Activated CD8-positive, alpha-beta memory T cell treated with anti-CD3 and anti-CD28 coated beads, Interleukin-2, amount 50 U/mL, for 24 hours (primary cell): ENCODE data around the gene KCNJ5.

Source experiments
- DNase-seq: peaks from one replicate; pipeline ENCODE4 v3.0.0-alpha.2; 2020; ENCODE audit errors: extremely low read depth

Gene KCNJ5

GRCh38 chr11:128890543-128891368 lies at the start of gene KCNJ5:
Gene KCNJ5 (plus strand): TSS chr11:128891356. CDS start chr11:128911274, 19,918 bp downstream.
- no peak for DNase-seq

- no peak for DNase-seq
Measured at GRCh38 chr11:128841461-128842072, 49.6 kb upstream of the KCNJ5 start.

- DNase-seq = no peak
Measured at GRCh38 chr11:128843198-128843785, 47.9 kb upstream of the KCNJ5 start.

DNA sequence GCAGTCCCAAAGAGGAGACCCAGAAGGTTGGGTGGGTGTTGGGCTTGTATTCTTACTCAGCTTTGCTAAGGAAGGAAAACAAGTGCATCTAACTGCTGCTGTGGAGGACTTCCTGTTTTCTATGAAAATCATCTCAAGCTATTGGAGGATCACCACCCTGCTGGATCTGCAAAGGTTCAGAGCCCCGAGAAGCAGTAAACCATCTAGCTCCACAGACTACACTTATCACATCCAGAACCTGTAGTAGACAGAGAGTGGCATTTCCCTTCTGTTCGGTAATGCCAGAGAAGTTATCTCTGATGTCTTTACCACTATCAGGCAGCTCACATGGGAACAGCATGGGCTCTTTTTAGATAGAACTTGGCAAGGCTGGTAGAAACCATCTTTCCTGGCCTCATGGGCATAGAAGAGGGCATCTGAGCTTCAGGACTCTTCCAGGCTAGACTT lies 45.8 kb upstream of the KCNJ5 start:
- DNase-seq = no peak

- no peak for DNase-seq
Measured at GRCh38 chr11:128846985-128847384, 44.2 kb upstream of the KCNJ5 start.

GRCh38 chr11:128848815-128849455 lies 42.2 kb upstream of the KCNJ5 start:
- peak; percentile 20 for DNase-seq

GRCh38 chr11:128852327-128853023 lies 38.7 kb upstream of the KCNJ5 start:
- DNase-seq = no peak

DNA sequence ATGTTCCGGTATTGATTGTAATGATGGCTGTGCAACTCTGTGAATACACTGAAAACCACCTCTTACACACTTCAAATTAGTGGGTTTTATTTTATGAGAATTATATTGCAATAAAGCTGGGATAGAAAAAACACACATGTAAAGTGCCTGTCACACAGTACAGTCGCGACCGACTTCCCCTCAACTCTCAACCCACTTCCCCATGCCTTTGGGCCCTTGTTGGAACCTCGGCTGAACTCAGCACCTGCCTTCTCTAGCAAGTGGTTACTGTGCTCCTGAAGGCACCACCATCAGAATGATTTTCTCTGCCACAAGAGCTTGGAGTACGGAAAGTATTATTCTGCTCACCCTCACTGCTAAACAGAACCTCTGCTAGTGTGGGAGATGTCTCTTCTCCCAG lies 37.6 kb upstream of the KCNJ5 start:
- DNase-seq = no peak

DNA sequence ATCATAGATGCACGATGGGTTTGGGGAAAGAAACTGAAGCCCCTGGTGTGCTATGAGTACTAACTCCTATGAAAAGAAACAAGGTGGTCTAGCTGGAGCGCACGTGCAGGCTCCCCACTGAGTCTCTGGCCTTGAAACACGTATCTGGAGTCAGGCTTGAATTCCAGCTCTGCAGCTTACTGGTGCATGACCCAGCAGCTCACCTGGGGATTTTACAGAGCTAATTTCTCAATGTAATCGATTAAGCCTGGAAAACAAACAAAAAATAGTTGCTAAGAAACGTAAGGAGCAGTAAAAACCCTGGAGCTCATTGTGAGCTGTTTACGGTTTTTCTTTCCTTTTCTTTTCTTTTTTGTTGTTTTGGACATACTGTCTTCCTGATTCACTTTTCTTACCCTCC lies 36.3 kb upstream of the KCNJ5 start:
- DNase-seq = no peak

DNA sequence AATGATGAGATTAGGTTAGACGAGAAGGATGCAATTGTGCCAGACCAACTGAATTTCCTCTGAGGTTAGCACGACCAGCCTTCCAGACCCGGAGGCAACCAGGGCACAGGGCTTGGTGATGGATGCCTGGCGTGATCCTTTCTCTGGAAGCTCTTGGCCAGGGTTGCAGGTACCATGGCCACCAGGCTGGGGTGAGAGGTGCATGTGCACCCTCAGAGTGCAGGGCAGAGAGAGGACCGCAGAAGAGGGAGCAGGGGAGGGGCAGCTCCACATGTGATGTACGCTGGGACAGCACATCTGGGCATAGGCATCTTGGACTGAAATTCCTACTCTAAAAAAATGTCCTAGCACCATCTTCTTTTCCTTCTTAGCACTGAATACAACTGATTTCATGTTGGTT lies 34.9 kb upstream of the KCNJ5 start:
- DNase-seq = no peak

GRCh38 chr11:128857341-128857740 lies 33.8 kb upstream of the KCNJ5 start:
- no peak for DNase-seq

DNA sequence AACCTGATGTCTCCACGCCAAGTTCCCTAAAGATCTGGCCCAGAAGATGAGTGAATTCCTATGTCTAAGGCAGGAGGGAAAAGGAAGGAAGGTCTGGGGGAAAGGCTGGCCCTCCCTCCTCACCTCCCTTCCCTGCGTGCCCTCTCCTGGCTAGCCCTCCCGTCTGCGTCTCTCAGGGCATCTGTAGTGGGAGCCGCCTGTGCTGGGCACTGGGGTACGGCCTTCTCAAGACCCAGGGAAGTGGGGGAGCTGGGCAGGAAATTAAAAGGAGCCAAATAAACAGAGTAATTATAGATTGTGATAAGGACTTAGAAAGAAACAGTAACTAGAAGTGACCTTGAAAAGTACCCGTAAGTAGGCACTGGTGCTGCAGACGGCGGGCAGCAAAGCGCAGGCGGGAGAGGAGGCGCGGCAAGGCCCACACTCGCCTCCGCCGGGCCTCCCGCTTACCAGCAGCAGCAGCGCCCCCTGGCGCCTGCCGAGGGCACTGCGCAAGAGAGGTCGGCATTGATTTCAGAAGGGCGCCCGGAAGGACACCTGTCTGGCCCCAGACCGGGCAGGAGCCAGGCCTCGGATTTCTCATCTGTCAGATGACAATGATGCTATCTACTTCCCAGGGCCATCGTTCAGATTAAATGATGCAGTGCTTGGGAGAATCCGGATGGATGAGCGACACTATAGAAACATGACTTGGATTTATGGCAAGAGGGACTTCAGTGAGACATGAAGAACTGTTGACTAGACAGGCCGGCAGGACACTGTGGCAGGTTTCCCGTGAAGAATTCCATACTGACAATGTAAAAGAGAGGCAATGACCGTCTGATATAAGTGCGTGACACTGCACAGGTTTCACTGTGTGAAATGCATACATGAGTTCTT lies 31.4 kb upstream of the KCNJ5 start:
- peak; percentile 29 for DNase-seq

GRCh38 chr11:128860571-128861361 lies 30.4 kb upstream of the KCNJ5 start:
- DNase-seq = no peak

DNA sequence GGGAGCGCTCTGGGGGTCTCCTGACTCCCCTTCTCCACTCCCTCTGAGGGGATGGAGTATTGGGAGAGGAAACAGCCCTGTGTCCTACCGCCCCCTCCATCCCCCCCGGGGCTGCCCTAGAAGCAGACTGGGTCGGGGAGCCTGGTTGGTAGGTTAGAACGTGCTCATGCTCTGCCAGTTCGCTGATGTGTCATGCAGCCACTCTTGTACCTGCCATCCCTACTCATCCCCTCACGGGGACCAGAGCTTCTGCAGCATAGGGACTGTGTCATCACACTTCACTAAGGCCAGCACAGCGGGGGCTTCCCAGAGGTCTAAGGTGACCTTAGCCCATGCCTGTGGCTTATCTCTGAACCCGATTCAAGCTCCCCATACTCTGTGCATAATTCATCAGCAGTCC lies 28.8 kb upstream of the KCNJ5 start:
- DNase-seq = no peak

DNA sequence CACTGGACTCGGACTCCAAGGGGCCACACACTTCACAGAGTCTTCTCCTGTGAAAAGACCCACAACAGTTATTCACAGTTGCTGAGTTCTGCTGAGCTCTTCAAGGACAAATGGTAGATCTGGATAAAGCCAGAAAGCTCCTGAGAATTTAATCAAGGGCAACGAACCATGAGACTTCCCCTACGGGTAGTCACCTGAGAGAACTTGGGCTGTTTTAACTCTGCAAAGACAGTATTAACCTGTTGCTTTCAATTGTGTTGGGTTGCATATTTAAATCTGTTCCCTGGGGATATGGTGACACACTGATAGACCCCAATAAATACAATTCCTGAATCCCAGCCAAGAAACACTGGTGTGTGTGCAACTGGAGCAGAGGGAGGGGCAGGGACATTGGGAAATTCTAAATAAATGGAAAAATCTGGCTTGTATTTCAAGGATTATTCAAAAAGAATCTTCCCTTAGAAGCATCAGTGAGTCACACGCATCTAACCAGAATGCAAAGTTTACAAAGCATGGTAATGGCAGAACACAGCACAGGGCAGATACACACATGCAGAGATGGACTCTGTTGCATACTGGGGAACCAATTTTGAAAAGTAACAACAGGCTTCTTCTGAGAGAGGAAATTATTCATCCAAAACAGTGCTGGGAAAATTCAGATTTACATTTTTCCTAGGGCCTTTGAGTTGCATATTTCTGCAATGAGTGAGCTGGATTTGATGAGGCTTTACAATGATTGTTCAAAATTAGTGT lies 28.1 kb upstream of the KCNJ5 start:
- DNase-seq = no peak

- no peak for DNase-seq
Measured at GRCh38 chr11:128865490-128865889, 25.7 kb upstream of the KCNJ5 start.

GRCh38 chr11:128867277-128867676 lies 23.9 kb upstream of the KCNJ5 start, which contains the start of gene KCNJ1:
Gene KCNJ1 (minus strand): TSS chr11:128867296. CDS start chr11:128840243, 27,053 bp downstream.
- DNase-seq = no peak

GRCh38 chr11:128868841-128869671 lies 22.1 kb upstream of the KCNJ5 start:
- no peak for DNase-seq
